GM23338 (cell line): ENCODE results near the gene F11R. TPM values are rescaled to one million over a fixed set of nuclear protein-coding genes. Genes with fewer than 3 reads are reported as not detected.

Experiments
- ATAC-seq: fragments of 200-7000 bp; cut with Tn5 transposase; 3 replicates; pipeline ENCODE4 v1.9.1; 2020
- DNase-seq: peaks from one replicate; pipeline ENCODE4 v3.0.0-alpha.2; 2015; ENCODE audit warnings: low spot score
- H2AFZ ChIP-seq: fragments of 200-600 bp; sonication (generic); 2 replicates; pipeline ENCODE4 v1.8.0; 2016; ENCODE audit warnings: antibody characterized with exemption, mild to moderate bottlenecking, moderate library complexity
- H3F3A ChIP-seq: fragments of 200-600 bp; sonication (generic); replicated peaks from 2 replicates; pipeline ENCODE4 v1.8.0; 2017; ENCODE audit warnings: antibody characterized with exemption, mixed run types, low read depth
- H3K27ac ChIP-seq: fragments of 200-600 bp; sonication (generic); 2 replicates; pipeline ENCODE4 v1.6.1; 2016; ENCODE audit warnings: low read depth
- H3K27me3 ChIP-seq: fragments of 200-600 bp; sonication (generic); 2 replicates; pipeline ENCODE4 v1.8.0; 2016; ENCODE audit warnings: mild to moderate bottlenecking, mixed run types, moderate library complexity; ENCODE audit not compliant: insufficient read depth
- H3K36me3 ChIP-seq: fragments of 200-600 bp; sonication (generic); 2 replicates; pipeline ENCODE4 v1.8.0; 2016; ENCODE audit warnings: mild to moderate bottlenecking; ENCODE audit not compliant: insufficient read depth
- H3K4me1 ChIP-seq: fragments of 200-600 bp; sonication (generic); 2 replicates; pipeline ENCODE4 v1.8.0; 2016; ENCODE audit warnings: mild to moderate bottlenecking, moderate library complexity; ENCODE audit not compliant: insufficient read depth
- H3K4me2 ChIP-seq: fragments of 200-600 bp; sonication (generic); 2 replicates; pipeline ENCODE4 v1.7.1; 2017; ENCODE audit warnings: mixed run types
- H3K4me3 ChIP-seq: fragments of 200-600 bp; sonication (generic); 2 replicates; pipeline ENCODE4 v1.6.1; 2016; ENCODE audit warnings: mixed run types
- H3K79me2 ChIP-seq: fragments of 200-600 bp; sonication (generic); replicated peaks from 2 replicates; pipeline ENCODE4 v1.8.0; 2017; ENCODE audit warnings: mild to moderate bottlenecking; ENCODE audit not compliant: insufficient read depth
- H3K9me2 ChIP-seq: fragments of 200-600 bp; sonication (generic); 2 replicates; pipeline ENCODE4 v1.8.0; 2017; ENCODE audit not compliant: insufficient read depth
- H4K20me1 ChIP-seq: fragments of 200-600 bp; sonication (generic); replicated peaks from 2 replicates; pipeline ENCODE4 v1.8.0; 2017; ENCODE audit warnings: mild to moderate bottlenecking; ENCODE audit not compliant: insufficient read depth
- H3K27ac Mint-ChIP-seq: 2 replicates; pipeline ENCODE4 v1.8.0; 2020; ENCODE audit warnings: inconsistent platforms, mild to moderate bottlenecking, moderate library complexity, mixed read lengths
- H3K27me3 Mint-ChIP-seq: 3 replicates; pipeline ENCODE4 v1.8.0; 2022; ENCODE audit warnings: low read depth, mild to moderate bottlenecking, moderate library complexity, mixed read lengths, inconsistent platforms; ENCODE audit not compliant: insufficient read depth, poor library complexity
- H3K36me3 Mint-ChIP-seq: 3 replicates; pipeline ENCODE4 v1.8.0; 2021; ENCODE audit warnings: low read depth, mild to moderate bottlenecking, inconsistent platforms, moderate library complexity, mixed read lengths
- H3K4me1 Mint-ChIP-seq: 3 replicates; pipeline ENCODE4 v1.8.0; 2020; ENCODE audit warnings: mild to moderate bottlenecking, inconsistent platforms, mixed read lengths
- H3K4me3 Mint-ChIP-seq: 3 replicates; pipeline ENCODE4 v1.8.0; 2021; ENCODE audit warnings: moderate library complexity, mild to moderate bottlenecking, inconsistent platforms, mixed read lengths
- H3K9me3 Mint-ChIP-seq: 3 replicates; pipeline ENCODE4 v1.8.0; 2020; ENCODE audit warnings: moderate library complexity, mild to moderate bottlenecking, inconsistent platforms, mixed read lengths
- CREB1 ChIP-seq: fragments of 250-450 bp; sonication (Bioruptor Pico); IDR thresholded peaks from 2 replicates; pipeline ENCODE4 v1.5.0; 2020; ENCODE audit warnings: low read depth, mild to moderate bottlenecking, moderate library complexity
- CTCF ChIP-seq, 2 experiments: fragments of 200-600 bp in 1 of 2; sonication (generic) in 1 of 2; conservative IDR thresholded peaks; 2 replicates each; pipeline versions ENCODE4 v1.5.1 to v1.6.1; 2016 to 2017; ENCODE audit warnings: antibody characterized with exemption in 2 of 2, low read depth in 2 of 2, mild to moderate bottlenecking in 2 of 2, moderate library complexity in 1 of 2
- ETS1 ChIP-seq: IDR thresholded peaks from 2 replicates; pipeline ENCODE4 v1.6.1; 2016; ENCODE audit warnings: antibody characterized with exemption
- EZH2 ChIP-seq: fragments of 200-600 bp; sonication (generic); IDR thresholded peaks from one replicate; pipeline ENCODE4 v1.8.0; 2017; ENCODE audit warnings: antibody characterized with exemption, mild to moderate bottlenecking, low read depth; ENCODE audit not compliant: unreplicated experiment
- EZH2phosphoT487 ChIP-seq: fragments of 200-600 bp; sonication (generic); IDR thresholded peaks from one replicate; pipeline ENCODE4 v1.8.1; 2018; ENCODE audit warnings: antibody characterized with exemption; ENCODE audit not compliant: unreplicated experiment
- JUNB ChIP-seq: IDR thresholded peaks from one replicate; pipeline ENCODE4 v1.6.1; 2016; ENCODE audit warnings: antibody characterized with exemption; ENCODE audit not compliant: unreplicated experiment
- NANOG ChIP-seq: IDR thresholded peaks from 2 replicates; pipeline ENCODE4 v1.6.1; 2016; ENCODE audit warnings: antibody characterized with exemption, borderline replicate concordance
- POLR2AphosphoS5 ChIP-seq: IDR thresholded peaks from 2 replicates; pipeline ENCODE4 v1.6.1; 2016; ENCODE audit warnings: antibody characterized with exemption, low read depth
- REST ChIP-seq: IDR thresholded peaks from one replicate; pipeline ENCODE4 v1.6.1; 2018; ENCODE audit warnings: antibody characterized with exemption; ENCODE audit not compliant: unreplicated experiment
- STAT1 ChIP-seq: IDR thresholded peaks from one replicate; pipeline ENCODE4 v1.6.1; 2016; ENCODE audit warnings: antibody characterized with exemption; ENCODE audit not compliant: unreplicated experiment
- ZNF114 ChIP-seq: fragments of 250-450 bp; sonication (Bioruptor Pico); IDR thresholded peaks from 2 replicates; pipeline ENCODE4 v1.5.0; 2020; ENCODE audit warnings: mild to moderate bottlenecking, moderate library complexity
- ZNF331 ChIP-seq: fragments of 250-450 bp; sonication (Bioruptor Pico); IDR thresholded peaks from 2 replicates; pipeline ENCODE4 v1.5.0; 2020; ENCODE audit warnings: low read depth, mild to moderate bottlenecking, moderate library complexity
- ZNF462 ChIP-seq: fragments of 250-450 bp; sonication (Bioruptor Pico); IDR thresholded peaks from 2 replicates; pipeline ENCODE4 v1.5.0; 2020; ENCODE audit warnings: mild to moderate bottlenecking, moderate library complexity
- polyA plus RNA-seq: library from polyadenylated mRNA; unstranded; fragments of >200 nt; fragmentation: Nextera tagmentation; extraction: Ambion mirVana; gene quantifications from 2 replicates; pipeline ENCODE4 v1.2.1, GENCODE V29; 2016
- total RNA-seq: library from RNA; depleted of rRNA; stranded (reverse); fragments of >200 nt; shearing (Covaris generic); gene quantifications from 2 replicates; pipeline ENCODE4 v1.2.3, GENCODE V29; 2014

Gene F11R
- total and polyA plus RNA-seq, 2 experiments from 2014 or later, result 51.0 to 169 TPM

GRCh38 chr1:161001525-161001924 lies 19.4 kb downstream of the F11R start:
- H3K4me3 ChIP-seq, result no peak overlapping the region
- no peaks in the 10 kb centered on the region for H3K27me3 ChIP-seq
- peaks cover 55% of the 10 kb centered on the region for H4K20me1 ChIP-seq
- H3K36me3 ChIP-seq, result peaks cover 36% of the 10 kb centered on the region
- H3K36me3 Mint-ChIP-seq, result peaks cover 59% of the 10 kb centered on the region
- no peaks in the 10 kb centered on the region for H3K9me2 ChIP-seq
- no peak overlapping the region for H2AFZ ChIP-seq
- peak overlapping the region; percentile 18; the same call in 1 of the 2 replicates for H3K27ac Mint-ChIP-seq
- no peaks in the 10 kb centered on the region; the same call in 2 of the 3 replicates for H3K9me3 Mint-ChIP-seq
- peaks cover 15% of the 10 kb centered on the region for H3K27me3 Mint-ChIP-seq
- no peak for ATAC-seq
- H3K79me2 ChIP-seq, result peaks cover 52% of the 10 kb centered on the region
- peaks cover 29% of the 10 kb centered on the region for H3F3A ChIP-seq
- peak overlapping the region; percentile 5; the same call in 1 of the 2 replicates for H3K27ac ChIP-seq
- H3K4me2 ChIP-seq, result no peak overlapping the region
- peaks cover 4% of the 10 kb centered on the region; the same call in 1 of the 2 replicates for H3K4me1 ChIP-seq
- H3K4me3 Mint-ChIP-seq, result no peak overlapping the region
- no peak for TF ChIP-seq CREB1 (CRISPR knock-in tag)
- TF ChIP-seq EZH2phosphoT487, result no peak
- TF ChIP-seq EZH2, result no peak
- no peak for TF ChIP-seq CTCF (conservative IDR thresholded peaks at IDR 0.05; ENCODE audit: low read depth in 2 of 2)
- no peak for TF ChIP-seq JUNB
- no peak for TF ChIP-seq ZNF114 (CRISPR knock-in tag)
- TF ChIP-seq ETS1, result no peak
- TF ChIP-seq REST, result no peak
- TF ChIP-seq ZNF331 (CRISPR knock-in tag), result no peak
- TF ChIP-seq ZNF462 (CRISPR knock-in tag), result no peak
- no peak for TF ChIP-seq NANOG
- TF ChIP-seq STAT1, result no peak
- TF ChIP-seq POLR2AphosphoS5, result no peak
- DNase-seq, result no peak
- peaks cover 22% of the 10 kb centered on the region for H3K4me1 Mint-ChIP-seq
